Omental fat pad (tissue), 4 donors: Measurements from ENCODE around the gene OPCML. TPM values are rescaled to one million over a fixed set of nuclear protein-coding genes. Genes with fewer than 3 reads are reported as not detected.

Source experiments
- ATAC-seq: fragments of 150-250 bp; one replicate; pipeline ENCODE4 v1.9.1; 2016; ENCODE audit warnings: mild to moderate bottlenecking, moderate library complexity; ENCODE audit not compliant: low FRiP score
- DNase-seq: peaks from one replicate; pipeline ENCODE4 v3.0.0-alpha.2; 2019; ENCODE audit warnings: low spot score
- CTCF ChIP-seq, 3 donors: fragments of 450-650 bp; IDR thresholded peaks; one replicate each; pipeline ENCODE4 v1.5.1; 2016 to 2017; ENCODE audit warnings: antibody characterized with exemption in 3 of 3, mild to moderate bottlenecking in 3 of 3, moderate library complexity in 2 of 3
- total RNA-seq, 4 donors: library from RNA; depleted of rRNA; stranded (reverse); fragments of >200 nt; gene quantifications; one replicate each; pipeline ENCODE4 v1.1.0, GENCODE V29; 2016

OPCML gene
- total RNA-seq, 4 donors from 2014 or later = 0.32 TPM; not detected in 3

- no peak for TF ChIP-seq CTCF (IDR thresholded peaks at IDR 0.05)
- DNase-seq = no peak
- ATAC-seq = no peak
These were observed 787.5 kb downstream of the OPCML start for GRCh38 chr11:132744771-132745170.

- ATAC-seq (no peak), DNase-seq (no peak)
- TF ChIP-seq CTCF (IDR thresholded peaks at IDR 0.05) = no peak
These were observed 788.7 kb downstream of the OPCML start for GRCh38 chr11:132743601-132744000.

GRCh38 chr11:132742929-132743328 is 789.4 kb downstream of the OPCML start:
- ATAC-seq (no peak), DNase-seq (no peak)
- TF ChIP-seq CTCF (IDR thresholded peaks at IDR 0.05) = no peak

GRCh38 chr11:132734217-132734616 is 798.1 kb downstream of the OPCML start:
- ATAC-seq (no peak), DNase-seq (no peak)
- TF ChIP-seq CTCF (IDR thresholded peaks at IDR 0.05) = no peak

GRCh38 chr11:132728026-132728425 is 804.3 kb downstream of the OPCML start:
- TF ChIP-seq CTCF (IDR thresholded peaks at IDR 0.05) = no peak
- no peak for DNase-seq

GRCh38 chr11:132721526-132721925 is 810.8 kb downstream of the OPCML start:
- TF ChIP-seq CTCF (IDR thresholded peaks at IDR 0.05) = no peak
- no peak for DNase-seq
- ATAC-seq = no peak

More at GRCh38 chr11:132728026-132728425, 804.3 kb downstream of the OPCML start:
- no peak for ATAC-seq

GRCh38 chr11:132719684-132720083 is 812.6 kb downstream of the OPCML start:
- TF ChIP-seq CTCF (IDR thresholded peaks at IDR 0.05) = no peak
- no peak for DNase-seq
- ATAC-seq = no peak
